HG02642 (cell line): ENCODE data around the gene APBB1.

Experiments used
- ATAC-seq: cut with Tn5 transposase; IDR thresholded peaks from one replicate; pipeline ENCODE4 v1.9.1; 2021; ENCODE audit warnings: mild to moderate bottlenecking; ENCODE audit not compliant: unreplicated experiment, poor library complexity

Gene APBB1

GRCh38 chr11:6354651-6355485, 64.0 kb downstream of the APBB1 start:
- no peak for ATAC-seq

GRCh38 chr11:6353367-6353987, 65.4 kb downstream of the APBB1 start:
- peak; percentile 82 for ATAC-seq

DNA sequence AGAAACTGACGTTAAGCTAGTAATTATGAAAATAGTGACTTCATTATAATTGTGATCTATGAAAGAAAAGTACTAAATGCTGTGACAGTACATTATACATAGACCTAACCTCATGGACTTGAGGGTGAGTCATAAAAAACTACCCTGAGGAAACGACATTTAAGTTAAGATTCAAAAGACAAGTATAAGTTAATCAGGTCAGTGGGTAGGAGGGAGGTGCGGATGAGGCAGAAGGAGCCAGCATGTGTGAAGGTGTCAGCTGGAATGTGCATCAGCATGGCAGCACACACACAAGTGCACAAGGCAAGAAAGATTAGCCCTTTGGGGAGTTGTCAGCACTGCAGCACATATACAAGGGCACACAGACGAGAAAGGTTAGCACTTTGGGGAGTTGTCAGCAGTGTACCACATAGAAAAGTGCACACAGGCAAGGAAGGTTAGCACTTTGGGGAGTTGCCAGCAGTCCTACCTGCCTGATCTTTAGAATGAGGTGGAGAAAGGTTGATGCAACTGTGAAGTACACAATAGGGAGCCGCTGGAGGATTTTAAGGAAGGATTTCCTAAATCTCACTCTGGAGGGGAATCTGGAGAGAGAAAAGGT, 67.0 kb downstream of the APBB1 start:
- no peak for ATAC-seq

DNA sequence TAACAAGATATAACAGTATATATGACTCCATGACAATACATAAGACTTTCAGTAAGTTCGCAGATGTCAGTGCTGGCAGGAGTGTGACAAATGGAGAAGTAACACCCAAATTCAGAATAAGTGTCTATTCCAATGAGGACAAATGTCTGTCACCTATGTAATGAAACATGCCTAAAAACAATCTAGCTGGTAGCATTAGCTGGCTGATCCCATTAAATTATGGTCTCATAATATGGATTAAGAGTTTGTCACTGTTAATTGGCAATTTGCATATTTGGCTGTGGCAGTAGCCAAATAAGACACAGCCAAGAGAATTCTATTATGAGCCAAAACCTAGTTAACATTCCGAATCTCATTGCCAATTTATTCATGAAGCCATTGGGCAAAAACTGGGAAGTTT, 68.4 kb downstream of the APBB1 start:
- no peak for ATAC-seq

DNA sequence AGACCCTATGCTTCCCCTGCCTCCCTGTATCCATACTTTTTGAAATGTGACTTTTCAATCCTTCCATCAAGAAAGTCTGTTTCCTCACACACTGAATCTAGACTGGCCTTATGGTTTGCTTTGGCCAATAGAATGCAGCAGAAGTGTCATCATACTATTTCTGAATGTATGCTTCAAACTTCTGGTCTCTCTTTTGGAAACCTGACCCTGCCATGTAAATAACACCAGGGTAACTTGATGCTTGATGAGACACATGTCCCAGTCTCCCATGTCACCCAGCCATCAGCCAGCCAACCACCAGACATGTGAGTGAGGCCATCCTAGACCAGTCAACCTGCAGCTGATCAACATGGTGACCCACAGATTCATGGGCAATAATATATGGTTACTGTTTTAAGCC, 68.9 kb downstream of the APBB1 start:
- no peak for ATAC-seq

GRCh38 chr11:6345366-6345765, 73.5 kb downstream of the APBB1 start:
- ATAC-seq, result no peak
